ENCODE measurements around the gene FALEC.

FALEC gene

DNA sequence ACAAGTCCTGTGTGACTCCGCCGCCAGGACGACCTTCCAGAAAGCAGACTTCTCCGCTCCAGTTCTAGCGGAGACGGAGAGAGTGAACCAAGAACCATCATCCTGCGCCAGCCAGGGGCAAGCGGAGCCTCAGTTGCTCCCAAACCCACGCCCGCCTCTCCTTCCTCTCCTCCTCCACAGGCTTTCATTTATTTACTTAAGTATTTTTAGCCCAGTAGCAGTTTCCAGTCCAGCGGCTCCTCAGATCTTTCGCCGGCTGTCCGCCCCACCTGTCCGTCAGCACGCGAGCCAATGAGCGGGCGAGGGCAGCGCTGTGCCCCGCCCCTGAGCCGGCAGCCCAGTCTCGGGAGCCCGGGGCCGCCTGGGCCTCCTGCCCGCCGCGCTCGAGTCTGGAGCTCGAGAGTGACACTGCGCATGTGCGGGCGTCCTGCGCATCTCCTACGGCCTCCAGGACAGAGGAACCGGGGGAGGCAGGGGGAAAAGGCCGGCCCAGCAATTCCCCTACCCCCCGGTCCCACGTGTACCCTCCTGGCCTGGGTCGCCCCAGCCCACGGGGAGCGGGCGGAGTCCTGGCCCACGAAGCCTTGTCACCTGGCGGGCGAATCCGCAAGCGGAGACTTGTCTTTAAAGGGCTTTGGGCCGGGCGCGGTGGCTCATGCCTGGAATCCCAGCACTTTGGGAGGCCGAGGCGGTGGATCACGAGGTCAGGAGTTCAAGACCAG lies at the start of gene FALEC:
FALEC (plus strand) TSS at position 425 of the 722 bp plus-strand sequence.
- DNase-seq (ENCODE audit: low read depth in 3 of 3, low spot score in 1 of 3) = peak; percentile 81 to 83 (median 82)

DNA sequence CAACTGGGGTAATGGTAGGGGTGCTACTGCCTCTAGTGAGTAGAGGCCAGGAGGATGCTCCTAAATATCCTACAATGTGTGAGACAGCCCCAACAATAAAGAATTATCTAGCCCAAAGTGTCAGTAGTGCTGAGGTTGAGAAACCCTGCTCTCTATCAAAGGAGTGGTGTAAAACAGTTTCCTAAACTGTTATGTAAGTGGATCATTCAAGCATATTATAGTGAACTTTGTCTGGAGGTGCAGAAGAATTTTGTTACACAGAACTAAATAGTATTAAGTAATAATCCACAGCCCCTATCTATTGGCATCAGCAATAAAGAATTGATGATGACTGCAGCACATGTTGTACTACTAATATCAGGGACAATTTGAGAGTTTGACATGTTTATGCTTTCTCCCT lies 48.6 kb upstream of the FALEC start:
- DNase-seq (ENCODE audit: low read depth in 3 of 3, low spot score in 1 of 3) = no peak

DNA sequence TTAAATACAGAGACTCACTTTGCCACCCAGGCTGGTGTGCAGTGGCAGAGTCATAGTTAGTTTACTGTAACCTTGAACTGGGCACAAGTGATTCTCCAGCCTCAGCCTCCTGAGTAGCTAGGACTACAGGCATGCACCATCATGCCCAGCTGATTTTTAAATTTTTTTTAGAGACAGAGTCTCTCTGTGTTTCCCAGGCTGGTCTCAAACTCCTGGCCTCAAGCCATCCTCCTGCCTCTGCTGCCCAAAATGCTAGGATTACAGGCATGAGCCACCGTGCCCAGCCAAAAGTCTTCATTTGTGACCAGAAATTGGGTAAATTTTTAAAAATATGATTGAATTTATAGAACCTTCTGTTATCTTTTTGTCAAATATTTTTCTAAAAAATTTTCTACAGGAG lies 46.3 kb upstream of the FALEC start:
- no peak for DNase-seq (ENCODE audit: low read depth in 3 of 3, low spot score in 1 of 3)

DNA sequence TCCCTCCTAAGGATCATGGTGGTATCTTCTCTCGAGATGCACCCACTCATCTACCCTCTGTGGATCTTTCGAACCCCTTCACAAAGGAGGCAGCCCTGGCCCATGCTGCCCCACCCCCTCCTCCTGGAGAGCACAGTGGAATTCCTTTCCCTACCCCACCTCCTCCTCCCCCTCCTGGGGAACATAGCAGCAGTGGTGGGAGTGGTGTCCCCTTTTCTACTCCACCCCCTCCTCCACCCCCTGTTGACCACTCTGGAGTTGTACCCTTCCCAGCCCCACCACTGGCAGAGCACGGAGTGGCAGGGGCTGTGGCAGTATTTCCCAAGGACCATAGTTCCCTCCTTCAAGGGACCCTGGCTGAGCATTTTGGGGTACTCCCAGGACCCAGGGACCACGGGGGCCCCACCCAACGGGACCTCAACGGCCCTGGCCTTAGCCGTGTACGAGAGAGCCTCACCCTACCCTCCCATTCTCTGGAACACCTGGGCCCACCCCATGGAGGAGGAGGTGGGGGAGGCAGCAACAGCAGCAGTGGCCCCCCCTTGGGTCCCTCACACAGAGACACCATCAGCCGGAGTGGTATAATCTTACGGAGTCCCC lies 42.9 kb upstream of the FALEC start:
- no peak for DNase-seq (ENCODE audit: low read depth in 3 of 3, low spot score in 1 of 3)

DNA sequence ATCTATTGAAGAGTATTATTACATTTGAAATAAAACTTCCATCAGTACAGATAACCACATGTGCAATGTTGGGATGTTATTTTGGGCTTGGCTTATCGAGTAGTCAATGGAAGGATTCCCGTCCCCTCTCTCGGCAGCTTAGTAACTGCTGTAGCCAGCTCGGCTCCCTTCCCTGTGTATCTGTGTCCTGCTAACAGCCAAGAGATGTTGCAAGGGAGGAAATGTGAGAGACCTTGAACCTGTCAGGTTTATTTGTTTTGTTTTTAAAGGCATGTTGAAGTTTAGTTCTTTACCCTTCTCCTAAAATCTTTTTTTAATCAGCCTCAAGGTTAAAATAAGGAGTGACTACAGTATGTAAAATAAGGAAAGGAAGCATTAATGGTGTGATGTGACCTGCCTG lies 41.9 kb upstream of the FALEC start:
- no peak for DNase-seq (ENCODE audit: low read depth in 3 of 3, low spot score in 1 of 3)

DNA sequence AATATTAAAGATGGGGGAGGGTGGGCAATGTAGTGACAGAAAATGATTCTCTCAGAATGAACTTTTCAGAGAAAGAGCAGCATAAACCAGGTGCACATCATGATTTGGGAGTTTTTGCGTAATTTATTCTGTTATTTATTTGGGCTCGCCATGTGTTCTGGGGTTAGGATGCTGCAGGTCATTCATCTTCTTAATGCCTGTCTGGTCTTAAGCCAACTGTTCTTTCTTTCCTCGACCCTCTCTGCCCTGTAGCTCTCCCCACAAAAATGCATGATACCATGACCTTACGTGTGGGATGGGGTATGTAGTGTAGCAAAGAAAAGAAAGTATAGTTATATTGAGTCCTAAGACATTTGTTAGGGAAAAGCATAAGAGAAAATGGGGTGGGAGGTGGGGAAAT lies 40.7 kb upstream of the FALEC start:
- no peak for DNase-seq (ENCODE audit: low read depth in 3 of 3, low spot score in 1 of 3)

DNA sequence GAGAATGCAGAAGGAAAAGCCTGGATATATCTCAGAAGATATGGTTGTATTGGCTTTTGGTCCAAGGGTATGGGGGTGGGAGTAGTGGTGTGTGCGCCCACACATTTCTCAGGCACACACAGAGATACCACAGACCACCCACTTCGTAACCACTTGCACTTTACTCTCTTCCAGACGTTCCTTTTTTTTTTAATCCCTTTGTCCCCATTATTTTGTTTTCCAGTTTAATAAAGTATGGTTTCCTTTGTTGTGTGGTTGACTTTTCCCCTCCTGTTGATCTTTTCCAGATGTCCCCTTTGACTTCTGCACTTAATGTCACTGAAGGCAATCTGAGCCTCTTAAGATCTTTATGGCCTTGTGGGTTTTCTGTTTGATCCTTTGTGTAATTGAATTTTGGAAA lies 38.8 kb upstream of the FALEC start:
- DNase-seq (ENCODE audit: low read depth in 3 of 3, low spot score in 1 of 3) = no peak

DNA sequence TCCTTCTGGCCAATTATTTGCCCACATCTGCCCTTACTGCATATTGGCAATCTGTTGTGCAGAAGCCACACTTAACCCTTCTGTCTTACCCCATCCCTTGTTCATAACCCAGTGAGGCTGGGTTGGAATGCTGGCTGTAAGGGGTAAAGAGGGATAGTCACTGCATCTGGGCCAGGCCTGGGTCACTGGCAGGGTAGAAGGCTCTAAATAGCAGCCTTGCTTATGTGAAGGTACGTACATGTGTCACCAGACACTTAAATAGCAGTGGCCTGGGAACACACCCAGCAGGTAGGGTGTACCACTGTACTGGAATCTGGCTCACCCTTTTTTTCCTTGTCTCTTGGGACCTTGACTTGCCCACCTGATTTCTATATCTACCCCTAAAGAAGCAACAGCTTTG lies 38.2 kb upstream of the FALEC start:
- DNase-seq (ENCODE audit: low read depth in 3 of 3, low spot score in 1 of 3) = no peak

DNA sequence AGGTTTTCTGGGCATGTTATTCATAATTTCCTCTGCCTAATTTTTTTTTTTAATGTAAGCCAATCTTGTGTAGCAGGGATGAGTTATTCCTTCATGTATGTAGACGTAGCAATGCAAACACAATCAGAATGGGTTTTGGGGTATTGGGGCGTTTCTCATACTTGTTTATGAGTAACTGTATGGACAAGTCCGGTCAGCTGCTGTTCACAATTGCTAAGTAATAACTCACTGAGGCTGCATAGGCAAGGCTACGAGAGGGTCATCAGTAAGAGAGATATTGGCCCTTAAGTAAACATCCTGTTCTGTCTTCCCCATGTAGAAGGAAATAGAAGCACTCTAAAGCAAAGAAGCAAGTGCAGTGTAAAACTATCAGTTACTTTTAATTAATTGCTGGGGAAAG lies 37.8 kb upstream of the FALEC start:
- no peak for DNase-seq (ENCODE audit: low read depth in 3 of 3, low spot score in 1 of 3)

DNA sequence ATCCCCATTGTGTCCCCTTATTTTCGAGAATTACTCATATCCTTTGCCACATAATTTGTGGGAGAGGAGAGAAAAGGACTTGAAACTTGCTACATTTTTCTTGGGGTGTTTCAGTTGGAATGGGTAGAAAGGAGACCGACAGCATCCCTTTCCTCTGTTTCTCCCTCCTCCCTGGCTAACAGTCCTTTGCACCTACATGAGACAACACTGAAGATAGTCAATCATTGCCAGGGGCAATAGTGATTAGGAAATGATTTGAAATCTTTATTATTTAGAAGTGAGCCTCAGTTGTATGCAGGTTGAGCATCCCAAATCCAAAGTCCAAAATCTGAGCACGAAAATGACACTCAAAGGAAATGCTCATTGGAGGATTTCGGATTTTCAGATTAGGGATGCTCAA lies 36.2 kb upstream of the FALEC start:
- DNase-seq (ENCODE audit: low read depth in 3 of 3, low spot score in 1 of 3) = no peak

DNA sequence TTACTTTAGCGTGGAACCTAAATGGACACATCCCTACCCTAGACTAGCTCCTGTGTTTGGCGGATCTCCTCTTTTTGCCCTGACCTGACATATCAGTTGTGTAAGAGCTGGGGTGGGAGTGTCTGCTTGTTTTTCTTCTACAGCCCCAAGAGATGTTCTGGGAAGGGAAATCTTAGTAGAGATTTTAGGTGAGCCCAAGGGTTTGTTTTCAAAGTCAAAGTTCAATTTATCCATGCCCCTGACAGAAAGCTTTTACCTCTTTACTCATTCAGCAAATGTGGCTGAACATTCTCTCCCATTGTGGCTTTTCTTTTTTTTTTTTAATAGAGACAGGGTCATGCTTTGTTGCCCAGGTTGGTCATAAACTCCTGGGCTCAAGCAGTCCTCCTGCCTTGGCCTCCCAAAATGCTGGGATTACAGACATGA lies 35.6 kb upstream of the FALEC start:
- no peak for DNase-seq (ENCODE audit: low read depth in 3 of 3, low spot score in 1 of 3)

DNA sequence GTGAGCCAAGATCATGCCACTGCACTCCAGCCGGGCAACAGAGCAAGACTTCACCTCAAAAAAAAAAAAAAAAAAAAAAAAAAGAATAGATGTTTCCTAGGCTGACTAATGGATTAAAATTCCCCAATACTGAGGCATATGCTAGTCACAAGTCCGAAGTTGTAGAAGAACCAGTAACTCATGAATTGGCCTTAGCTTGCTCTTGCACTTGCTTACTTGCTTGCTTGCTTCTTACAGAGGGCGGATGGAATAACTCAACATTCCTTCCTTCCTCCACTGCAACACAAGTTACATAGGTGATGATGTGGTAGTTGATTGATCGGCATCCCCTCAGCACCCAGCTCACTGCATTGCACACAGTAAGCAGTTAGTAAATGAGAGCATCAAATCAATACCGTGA lies 31.1 kb upstream of the FALEC start:
- DNase-seq (ENCODE audit: low read depth in 3 of 3, low spot score in 1 of 3) = no peak

DNA sequence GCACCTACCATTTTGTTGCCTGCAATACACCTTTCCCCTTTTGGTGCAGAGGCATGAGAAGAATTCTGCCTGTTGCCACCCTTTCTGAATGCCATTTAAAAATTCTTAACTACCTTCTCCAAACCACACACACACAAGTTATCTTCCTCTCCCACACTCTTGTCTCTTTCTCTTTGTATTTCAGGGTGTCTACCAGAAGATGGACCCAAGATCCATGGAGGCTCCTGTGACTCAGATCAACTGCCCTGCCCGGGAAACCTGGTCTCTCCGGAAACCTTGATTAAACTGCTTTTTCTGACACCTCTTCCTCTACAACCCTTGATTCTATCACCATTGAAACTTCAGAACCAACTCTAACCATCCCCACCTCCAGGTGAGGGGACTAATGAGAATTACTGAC lies 30.7 kb upstream of the FALEC start:
- no peak for DNase-seq (ENCODE audit: low read depth in 3 of 3, low spot score in 1 of 3)

DNA sequence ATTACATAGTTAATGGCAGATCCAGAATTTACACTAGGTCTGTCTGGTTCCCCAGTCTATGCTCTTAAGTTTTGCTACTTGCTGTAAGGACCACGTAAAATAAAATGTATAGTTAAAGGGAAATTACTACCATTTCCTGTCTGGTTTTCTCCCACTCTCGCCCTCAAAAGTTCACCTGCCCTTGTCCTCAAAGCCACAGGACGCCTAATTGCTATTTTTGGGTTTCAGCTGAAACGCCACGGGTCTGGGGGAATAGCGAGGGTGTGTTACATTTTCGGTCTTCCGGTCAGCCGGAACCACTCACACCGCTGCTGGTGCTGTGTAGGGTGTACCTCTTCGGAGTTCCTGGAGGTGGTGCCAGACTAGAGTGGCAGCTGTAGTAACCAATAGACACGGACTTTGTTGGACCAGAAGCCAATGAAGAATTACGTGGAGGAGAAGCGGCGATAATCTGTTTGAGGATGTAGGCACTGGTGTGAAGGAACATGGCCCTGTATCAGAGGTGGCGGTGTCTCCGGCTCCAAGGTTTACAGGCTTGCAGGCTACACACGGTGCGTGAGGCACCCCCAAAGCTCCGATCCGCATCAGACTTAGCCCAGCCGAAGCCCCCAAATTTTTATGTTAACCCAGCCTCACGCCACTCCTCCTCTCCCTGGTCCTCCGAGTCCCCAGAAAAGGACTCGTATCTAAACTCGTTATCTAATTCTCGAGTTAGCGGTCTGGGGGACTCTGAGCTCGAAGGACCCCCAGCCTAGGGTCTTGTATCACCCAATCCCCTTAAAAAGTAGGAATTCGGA lies 28.4 kb upstream of the FALEC start, which contains the start of gene TARS2:
TARS2 (plus strand) TSS at position 454 of the 797 bp plus-strand sequence; CDS start at position 486, 32 bp downstream.
- DNase-seq (ENCODE audit: low read depth in 3 of 3, low spot score in 1 of 3) = peak; percentile 76 to 88 (median 87)

DNA sequence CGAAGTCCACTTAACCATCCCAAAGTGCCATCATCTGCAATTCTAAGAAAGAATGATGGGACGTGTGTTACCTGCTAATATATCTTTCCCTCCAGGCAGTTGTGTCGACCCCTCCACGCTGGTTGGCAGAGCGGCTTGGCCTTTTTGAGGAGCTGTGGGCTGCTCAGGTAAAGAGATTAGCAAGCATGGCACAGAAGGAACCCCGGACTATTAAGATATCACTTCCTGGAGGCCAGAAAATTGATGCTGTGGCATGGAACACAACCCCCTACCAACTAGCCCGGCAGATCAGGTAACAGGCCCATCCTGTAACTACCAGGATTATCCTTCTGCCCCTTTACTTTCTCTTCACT lies 27.8 kb upstream of the FALEC start:
- DNase-seq (ENCODE audit: low read depth in 3 of 3, low spot score in 1 of 3) = no peak

DNA sequence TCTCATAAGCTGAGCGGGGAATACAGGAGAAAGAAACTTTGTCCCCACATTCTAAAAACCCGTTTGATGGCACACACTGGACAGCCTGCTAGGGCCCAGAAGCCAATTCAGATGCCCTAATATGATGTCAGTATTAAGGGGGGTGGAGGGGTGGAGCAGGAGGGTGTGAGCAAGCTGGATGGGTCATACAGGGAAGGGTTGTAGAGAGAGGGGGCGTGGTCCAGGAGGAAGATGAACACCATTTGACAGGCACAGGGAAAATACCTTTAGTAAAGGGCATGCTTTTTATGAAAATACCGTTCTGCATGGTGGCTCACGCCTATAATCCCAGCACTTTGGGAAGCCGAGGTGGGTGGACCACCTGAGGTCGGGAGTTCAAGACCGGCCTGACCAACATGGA lies 22.4 kb upstream of the FALEC start:
- DNase-seq (ENCODE audit: low read depth in 3 of 3, low spot score in 1 of 3) = no peak

DNA sequence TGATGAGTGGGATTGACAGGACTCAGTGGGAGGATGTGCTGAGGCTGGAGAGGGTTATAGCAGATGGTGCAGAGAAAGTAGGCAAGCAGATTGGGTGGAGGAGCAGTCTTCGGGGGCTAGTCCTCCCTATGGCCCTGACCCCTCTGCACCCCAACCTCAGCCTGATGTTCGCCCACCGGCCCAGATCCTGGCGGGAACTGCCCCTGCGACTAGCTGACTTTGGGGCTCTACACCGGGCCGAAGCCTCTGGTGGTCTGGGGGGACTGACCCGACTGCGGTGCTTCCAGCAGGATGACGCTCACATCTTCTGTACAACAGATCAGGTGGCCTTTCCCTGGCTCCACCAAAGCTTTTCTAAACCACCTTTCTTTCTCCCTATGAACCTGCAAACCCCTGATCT lies 17.2 kb upstream of the FALEC start:
- no peak for DNase-seq (ENCODE audit: low read depth in 3 of 3, low spot score in 1 of 3)

DNA sequence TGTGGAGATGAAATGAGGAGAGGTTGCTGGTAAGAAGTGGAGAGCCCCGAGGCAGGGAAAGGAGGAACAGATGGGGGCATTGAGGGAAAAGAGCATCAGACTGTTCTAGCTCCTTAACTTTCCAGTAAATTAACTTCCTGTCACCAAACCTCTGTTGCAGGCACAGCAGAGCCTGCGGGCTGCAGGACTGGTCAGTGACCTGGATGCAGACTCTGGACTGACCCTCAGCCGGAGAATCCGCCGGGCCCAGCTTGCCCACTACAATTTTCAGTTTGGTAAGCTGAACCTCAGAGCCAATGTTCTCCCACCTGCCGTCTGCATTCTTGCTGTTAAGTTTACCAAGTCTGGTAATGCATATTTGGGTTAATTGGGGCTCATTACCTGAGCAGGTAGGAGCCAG lies 10.1 kb upstream of the FALEC start:
- DNase-seq (ENCODE audit: low read depth in 3 of 3, low spot score in 1 of 3) = no peak

DNA sequence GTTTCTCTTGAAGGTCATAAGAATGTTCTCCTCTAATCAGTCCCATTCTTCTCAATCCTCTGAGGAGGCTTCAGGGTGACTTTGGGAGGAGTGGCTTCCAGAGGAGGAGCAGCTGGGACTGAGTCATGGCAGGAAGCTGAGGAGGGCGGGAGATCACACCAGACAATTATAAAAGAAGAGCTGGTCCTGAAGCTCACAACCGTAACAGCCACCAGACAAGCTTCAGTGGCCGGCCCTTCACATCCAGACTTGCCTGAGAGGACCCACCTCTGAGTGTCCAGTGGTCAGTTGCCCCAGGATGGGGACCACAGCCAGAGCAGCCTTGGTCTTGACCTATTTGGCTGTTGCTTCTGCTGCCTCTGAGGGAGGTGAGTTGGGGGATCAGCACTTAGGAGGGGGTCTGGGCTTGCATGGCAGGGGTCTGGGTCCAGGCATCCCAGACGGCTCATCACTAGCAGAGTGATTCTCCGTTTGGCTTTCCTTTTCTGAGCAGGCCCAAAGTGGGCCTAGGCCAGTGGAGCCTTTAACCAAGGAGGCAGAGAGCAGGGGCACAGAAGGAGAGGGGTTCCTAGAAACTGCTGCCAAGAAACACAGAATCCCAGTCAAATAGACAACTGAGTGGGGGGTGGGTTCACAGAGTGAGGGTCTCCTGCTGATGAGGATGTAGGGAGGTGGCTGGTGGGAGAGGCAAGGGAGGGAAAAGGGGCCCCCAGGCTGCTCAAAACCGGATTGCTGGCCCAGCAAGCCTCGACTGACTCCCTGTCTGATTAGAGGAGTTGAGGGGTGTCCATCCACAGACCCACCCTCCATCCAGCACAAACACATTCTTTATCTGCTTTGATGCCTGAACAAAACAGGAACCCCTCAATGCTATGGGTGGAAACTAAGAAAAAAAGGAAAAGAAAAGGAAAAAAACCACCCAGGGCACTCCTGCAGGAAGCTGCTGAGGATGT lies 7.4 kb upstream of the FALEC start, which contains the start of gene ECM1:
ECM1 (plus strand) TSS at position 198 of the 953 bp plus-strand sequence; CDS start at position 299, 101 bp downstream.
- DNase-seq (ENCODE audit: low read depth in 3 of 3, low spot score in 1 of 3) = no peak

DNA sequence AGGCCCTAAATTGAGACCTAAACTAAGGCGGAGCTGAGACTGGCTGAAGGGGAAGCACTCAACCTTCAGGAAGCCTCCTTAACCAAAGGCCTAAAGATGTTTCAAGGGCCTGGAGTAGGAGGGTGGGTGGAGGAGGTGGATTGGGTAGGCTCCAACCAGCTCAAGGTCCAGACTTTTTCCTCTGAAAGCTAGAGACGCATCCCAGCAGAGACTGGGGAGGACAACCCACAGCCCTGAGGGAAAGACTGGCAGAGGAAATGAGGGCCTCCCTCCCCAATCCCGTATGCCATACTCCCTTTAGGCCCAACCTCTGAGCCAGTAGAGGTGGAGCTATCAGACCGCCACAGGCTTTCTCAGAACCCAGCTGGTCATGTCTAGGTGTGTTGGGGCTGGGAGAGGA lies 6.6 kb upstream of the FALEC start:
- DNase-seq (ENCODE audit: low read depth in 3 of 3, low spot score in 1 of 3) = no peak

DNA sequence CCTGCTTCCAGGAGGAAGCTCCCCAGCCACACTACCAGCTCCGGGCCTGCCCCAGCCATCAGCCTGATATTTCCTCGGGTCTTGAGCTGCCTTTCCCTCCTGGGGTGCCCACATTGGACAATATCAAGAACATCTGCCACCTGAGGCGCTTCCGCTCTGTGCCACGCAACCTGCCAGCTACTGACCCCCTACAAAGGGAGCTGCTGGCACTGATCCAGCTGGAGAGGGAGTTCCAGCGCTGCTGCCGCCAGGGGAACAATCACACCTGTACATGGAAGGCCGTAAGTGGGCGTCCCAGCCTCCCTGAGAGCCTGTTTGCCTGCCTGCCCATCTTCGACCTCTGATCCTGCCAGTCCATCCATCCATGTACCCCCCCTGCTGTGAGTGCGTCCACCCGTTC lies 4.0 kb upstream of the FALEC start:
- DNase-seq (ENCODE audit: low read depth in 3 of 3, low spot score in 1 of 3) = no peak

All from stimulated activated CD4-positive, alpha-beta T cell treated with anti-CD3 and anti-CD28 coated beads, TNF-alpha, amount 100 ng/mL, for 1 hour (primary cell).